ENCODE results near the gene APOL5.

DNA sequence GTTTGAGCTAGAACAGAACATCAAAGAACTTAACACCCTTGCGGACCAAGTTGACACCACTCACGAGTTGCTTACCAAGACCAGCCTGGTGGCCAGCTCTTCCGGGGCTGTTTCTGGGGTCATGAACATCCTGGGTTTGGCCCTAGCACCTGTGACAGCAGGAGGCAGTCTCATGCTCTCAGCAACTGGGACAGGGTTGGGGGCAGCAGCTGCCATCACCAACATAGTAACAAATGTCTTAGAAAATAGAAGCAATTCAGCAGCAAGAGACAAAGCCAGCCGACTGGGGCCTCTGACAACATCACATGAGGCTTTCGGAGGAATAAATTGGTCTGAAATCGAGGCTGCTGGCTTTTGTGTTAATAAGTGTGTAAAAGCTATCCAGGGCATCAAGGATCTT, 8.7 kb downstream of the APOL5 start:
- TF ChIP-seq, protein P1, sequence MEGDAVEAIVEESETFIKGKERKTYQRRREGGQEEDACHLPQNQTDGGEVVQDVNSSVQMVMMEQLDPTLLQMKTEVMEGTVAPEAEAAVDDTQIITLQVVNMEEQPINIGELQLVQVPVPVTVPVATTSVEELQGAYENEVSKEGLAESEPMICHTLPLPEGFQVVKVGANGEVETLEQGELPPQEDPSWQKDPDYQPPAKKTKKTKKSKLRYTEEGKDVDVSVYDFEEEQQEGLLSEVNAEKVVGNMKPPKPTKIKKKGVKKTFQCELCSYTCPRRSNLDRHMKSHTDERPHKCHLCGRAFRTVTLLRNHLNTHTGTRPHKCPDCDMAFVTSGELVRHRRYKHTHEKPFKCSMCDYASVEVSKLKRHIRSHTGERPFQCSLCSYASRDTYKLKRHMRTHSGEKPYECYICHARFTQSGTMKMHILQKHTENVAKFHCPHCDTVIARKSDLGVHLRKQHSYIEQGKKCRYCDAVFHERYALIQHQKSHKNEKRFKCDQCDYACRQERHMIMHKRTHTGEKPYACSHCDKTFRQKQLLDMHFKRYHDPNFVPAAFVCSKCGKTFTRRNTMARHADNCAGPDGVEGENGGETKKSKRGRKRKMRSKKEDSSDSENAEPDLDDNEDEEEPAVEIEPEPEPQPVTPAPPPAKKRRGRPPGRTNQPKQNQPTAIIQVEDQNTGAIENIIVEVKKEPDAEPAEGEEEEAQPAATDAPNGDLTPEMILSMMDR (IDR thresholded peaks at IDR 0.05; ENCODE audit: low read depth, low read length, missing input control): no peak
- no peak for TF ChIP-seq JUND (IDR thresholded peaks at IDR 0.05)
- TF ChIP-seq TAF1 (conservative IDR thresholded peaks at IDR 0.05): no peak
- no peak for TF ChIP-seq SP1 (IDR thresholded peaks at IDR 0.05)
- no peak for TF ChIP-seq FOXA1 (IDR thresholded peaks at IDR 0.05)
- TF ChIP-seq YY1 (IDR thresholded peaks at IDR 0.05): no peak
